ENCODE results near the gene NPIPB9.

Gene NPIPB9

GRCh38 chr16:28821874-28822519 lies 70.4 kb downstream of the NPIPB9 start:
- H4K20me1 ChIP-seq (ENCODE audit: low read depth, low read length) = peaks cover 12% of the 10 kb centered on the region; the same call in 1 of the 2 replicates
- no peaks in the 10 kb centered on the region for H3K27me3 ChIP-seq (ENCODE audit: low read length)
- peaks cover 20% of the 10 kb centered on the region for H3K36me3 ChIP-seq (ENCODE audit: low read length)
- peak overlapping the region; percentile 100 for H3K9ac ChIP-seq (ENCODE audit: low read length)
- H2AFZ ChIP-seq (ENCODE audit: low read depth, low read length, severe bottlenecking) = peak overlapping the region; percentile 42
- peak overlapping the region; percentile 95 for H3K4me2 ChIP-seq (ENCODE audit: low read depth, low read length, poor library complexity, severe bottlenecking)
- no peaks in the 10 kb centered on the region for H3K9me3 ChIP-seq (ENCODE audit: insufficient read depth, low read length)
- H3F3A ChIP-seq (ENCODE audit: insufficient read depth) = peaks cover 14% of the 10 kb centered on the region
- peak overlapping the region; percentile 65 for H3K4me3 ChIP-seq (ENCODE audit: insufficient read depth, low read length, poor library complexity, severe bottlenecking)
- TF ChIP-seq EZH2phosphoT487 (conservative IDR thresholded peaks at IDR 0.05; ENCODE audit: low read length) (no peak), CTCF (IDR thresholded peaks at IDR 0.05; ENCODE audit: insufficient read depth, low read length, poor library complexity, severe bottlenecking) (no peak)
- H3K9me2 ChIP-seq (replicated peaks; ENCODE audit: insufficient read depth, low read length) = no peaks in the 10 kb centered on the region
- H3K27ac ChIP-seq (ENCODE audit: low read depth, low read length) = peak overlapping the region; percentile 97
- H3K79me2 ChIP-seq (ENCODE audit: insufficient read depth, low read length) = peaks cover 46% of the 10 kb centered on the region
